Stimulated activated CD8-positive, alpha-beta memory T cell treated with anti-CD3 and anti-CD28 coated beads, Interleukin-15, amount 100 ng/mL, for 48 hours (primary cell): Measurements from ENCODE around the gene HDLBP.
A peak's percentile ranks its signal among the peaks of the same experiment; 100 is the strongest.
"Not testable (repeated sequence)": the region's sequence is repeated elsewhere in the genome, so short reads cannot be mapped to it uniquely, and the experiment has no call there.

Experiments
- DNase-seq, 2 donors: peaks; one replicate each; pipeline ENCODE4 v3.0.0-alpha.2; 2020; ENCODE audit warnings: low read depth in 2 of 2

HDLBP gene

DNA sequence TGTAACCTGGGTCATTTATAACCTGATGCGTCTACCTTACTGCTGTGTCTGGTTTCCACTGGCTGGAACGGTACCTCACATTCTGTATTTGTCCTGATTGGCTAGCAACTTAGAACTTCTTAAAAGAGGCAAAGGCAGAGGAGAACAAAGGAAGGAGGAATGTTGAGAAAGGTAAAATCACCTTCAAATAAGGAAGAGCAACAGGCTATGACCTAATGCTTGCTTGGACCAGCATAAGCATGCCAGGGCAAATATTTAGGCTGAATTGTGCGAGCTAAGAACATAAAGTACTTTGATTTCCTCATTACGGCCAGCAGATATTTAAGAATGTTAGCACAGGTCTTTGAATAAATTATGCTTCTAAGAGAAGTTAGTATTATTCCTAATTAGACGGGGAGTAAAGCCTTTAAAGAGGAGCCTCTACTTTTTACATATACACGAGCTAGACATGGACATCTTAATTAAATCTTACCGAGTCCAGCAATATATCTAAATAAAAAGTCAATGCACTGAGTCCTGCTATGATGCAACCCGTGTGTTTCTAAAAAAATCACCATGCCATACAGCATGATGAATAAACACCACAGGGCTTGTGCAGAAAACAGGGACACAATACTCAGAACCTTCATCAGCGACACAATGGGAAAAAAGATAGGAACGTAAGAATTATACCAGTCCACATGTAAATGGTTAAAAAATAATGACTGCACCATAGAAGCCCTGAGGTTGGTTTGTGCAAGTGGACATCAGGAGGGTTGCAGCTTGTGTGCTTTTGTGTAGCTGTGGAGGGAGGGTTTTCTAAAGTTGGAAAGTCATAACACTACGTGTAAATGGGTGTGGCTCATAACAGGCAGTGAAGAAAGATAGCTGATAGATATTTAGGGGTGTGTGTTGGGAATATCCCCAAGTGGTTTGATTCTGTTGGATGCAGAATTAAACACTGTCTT is 14.5 kb upstream of the HDLBP start:
- DNase-seq: no peak

DNA sequence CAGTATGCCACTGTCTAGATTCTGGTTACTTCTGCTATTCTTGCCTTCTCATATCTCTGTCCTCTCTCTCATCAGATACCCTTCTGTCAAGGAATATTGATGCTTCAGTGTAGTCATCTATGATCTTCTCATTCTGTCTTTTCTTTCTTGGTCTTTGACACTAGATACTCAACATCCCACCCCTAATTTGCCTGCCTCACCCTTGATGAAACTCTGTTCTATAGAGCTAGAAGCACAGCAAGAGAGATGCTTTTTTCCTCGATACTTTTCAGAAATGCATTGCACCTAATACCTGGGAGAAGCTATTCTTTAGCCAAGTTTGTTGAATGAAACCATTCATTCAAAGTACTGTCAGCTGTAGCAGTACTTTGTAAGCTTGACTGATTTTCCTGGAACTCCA is 9.8 kb upstream of the HDLBP start:
- DNase-seq: no peak

- DNase-seq: no peak
Observed at GRCh38 chr2:241324775-241325174, 9.3 kb upstream of the HDLBP start.

DNA sequence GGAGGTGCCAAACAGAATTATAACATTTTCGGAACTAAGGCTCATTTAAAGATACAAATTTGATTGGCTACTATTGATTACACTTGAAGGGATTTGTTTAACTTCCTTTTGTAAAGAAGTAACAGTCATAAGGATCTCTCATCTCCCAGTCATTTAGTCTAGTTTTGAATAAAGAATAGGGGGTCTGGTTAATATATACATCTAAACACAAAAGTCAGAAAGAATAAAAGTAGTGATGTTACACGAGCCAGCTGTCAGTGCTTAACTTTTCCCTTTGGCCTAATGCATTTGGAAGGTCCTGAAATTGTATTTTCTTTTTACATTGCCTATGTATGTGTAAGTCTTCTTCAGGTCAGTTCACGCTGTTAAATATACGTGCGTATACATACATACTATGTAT is 8.3 kb upstream of the HDLBP start:
- no peak for DNase-seq

DNA sequence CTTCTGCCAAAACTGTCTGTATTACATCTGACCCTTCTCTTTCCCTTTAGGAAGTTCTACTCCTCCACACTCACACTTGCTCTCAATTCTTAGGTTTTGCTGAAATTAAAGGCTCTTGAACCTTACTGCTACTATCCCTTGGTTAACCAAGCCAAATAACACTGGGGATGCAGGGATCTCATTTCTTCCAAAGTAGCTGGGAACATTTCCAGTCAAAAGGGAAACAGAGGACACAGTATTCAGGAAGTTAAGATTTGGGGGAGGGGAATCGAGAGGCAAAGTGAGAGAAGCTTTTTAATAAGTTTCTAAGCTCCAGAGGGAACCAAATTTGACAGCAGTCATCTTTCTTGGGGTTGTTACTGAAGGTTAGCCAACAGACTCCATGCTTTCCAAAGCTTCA is 6.4 kb upstream of the HDLBP start:
- no peak for DNase-seq

DNA sequence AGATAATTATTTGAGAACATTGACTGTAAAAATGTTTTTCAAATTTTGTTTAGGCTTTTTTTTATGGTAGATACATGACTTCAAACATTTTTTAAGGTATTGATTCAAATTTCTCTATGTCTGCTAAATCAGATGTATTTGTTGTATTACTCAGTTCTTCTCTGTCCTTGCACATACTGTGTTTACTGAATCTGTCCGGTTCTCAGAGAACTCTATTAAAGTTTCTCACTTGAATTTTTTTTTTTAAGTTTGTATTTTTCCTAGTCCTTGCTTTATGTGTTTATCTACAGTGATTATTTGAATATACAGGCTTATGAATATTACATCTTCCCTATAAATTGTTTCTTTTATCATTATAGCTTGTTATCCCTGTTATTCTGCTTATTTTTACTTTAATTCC is 5.6 kb upstream of the HDLBP start:
- no peak for DNase-seq

DNA sequence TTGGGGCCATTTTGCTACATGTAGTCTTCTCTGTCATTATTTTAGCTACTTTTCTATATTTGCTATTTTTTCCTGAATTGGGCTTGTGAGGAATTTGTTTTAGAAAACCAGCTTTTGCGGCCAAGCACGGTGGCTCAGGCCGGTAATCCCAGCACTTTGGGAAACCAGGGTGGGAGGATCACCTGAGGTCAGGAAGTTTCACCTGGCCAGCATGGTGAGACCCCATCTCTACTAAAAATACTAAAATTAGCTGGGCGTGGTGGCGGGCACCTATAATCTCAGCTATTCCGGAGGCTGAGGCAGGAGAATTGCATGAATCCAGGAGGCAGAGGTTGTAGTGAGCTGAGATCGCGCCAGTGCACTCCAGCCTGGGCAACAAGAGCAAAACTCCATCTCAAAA is 4.9 kb upstream of the HDLBP start:
- DNase-seq: no peak

DNA sequence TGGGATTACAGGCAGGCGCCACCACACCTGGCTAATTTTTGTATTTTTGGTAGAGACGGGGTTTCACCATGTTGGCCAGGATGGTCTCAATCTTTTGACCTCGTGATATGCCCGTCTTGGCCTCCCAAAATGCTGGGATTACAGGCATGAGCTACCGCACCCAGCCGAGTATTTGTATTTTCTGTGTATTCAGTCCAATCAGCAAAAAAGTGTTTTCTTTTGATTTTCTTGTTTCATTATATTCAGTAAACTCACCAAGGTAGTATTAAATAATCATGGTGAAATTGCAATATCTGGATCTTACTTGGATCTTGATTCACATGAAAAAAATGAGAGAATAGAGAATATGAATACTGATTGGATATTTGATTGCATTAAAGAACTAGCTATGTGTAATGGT is 3.4 kb upstream of the HDLBP start:
- not testable (repeated sequence) for DNase-seq

DNA sequence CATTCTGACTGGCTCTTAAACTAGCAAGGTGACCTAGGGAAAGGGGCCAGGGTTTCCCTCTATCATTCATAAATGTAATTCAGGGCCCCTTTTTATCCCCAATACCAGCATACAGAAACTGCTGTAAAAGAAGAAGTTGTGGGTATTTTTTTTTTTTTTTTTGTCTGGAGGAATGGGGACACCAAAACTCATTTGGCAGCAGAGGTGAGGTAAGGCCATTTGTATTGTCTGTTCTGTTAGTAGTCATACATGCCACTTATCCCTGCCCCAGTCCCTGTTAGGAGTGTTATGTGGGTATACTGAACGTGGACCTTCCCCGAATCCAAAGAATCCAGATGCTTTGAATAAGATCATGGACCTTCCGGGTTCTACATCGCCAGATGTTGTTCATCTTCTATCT is 1.9 kb upstream of the HDLBP start:
- no peak for DNase-seq

- no peak for DNase-seq
Observed at GRCh38 chr2:241316825-241317224, 1.4 kb upstream of the HDLBP start.

DNA sequence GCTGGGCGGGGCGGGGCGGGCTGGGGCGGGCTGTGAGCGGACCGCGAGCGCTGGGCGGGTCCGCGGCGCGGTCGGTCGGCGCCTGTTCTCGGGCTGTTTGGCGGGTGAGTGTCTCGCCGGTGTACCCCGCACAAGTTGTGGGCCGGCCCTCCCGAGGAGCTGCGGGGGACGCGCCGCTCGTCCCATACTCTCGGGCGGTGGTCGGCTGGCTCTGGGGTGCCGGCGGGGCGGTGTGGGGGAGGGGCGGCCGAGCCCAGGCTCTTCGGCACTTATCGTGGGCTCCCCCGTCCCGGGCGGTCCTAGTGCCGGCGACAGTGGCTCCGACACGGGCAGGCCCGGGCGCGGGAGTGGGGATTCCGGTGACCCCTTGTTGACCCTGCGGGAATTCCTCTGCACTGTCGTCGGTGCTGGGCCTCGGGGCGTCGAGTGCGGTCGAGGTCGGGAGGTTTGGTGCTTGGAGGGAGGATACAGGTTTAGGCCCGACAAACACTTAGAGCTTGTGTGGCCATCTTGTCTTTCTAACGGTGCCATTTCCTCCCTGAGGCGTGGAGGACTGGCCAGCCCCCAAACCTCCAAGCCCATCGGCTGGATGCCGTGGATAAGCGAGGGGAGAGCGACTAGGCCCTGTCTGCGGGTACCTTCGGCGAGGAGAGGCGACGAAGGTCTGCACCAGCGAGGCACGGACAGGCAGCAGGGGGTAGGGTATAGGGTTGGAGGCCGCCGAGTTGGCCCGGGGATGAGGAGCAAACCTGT is 583 bp upstream of the HDLBP start, which contains the start of gene SEPTIN2:
Gene SEPTIN2 (plus strand): TSS at position 47 of the 753 bp plus-strand sequence. CDS start 8,308 bp downstream, outside the sequence.
- peak in 1 of 2 donors; percentile 63 for DNase-seq

GRCh38 chr2:241314226-241315092 is 1.0 kb downstream of the HDLBP start:
- no peak for DNase-seq

GRCh38 chr2:241313543-241314095 is 1.9 kb downstream of the HDLBP start:
- no peak for DNase-seq

GRCh38 chr2:241312082-241312481 is 3.4 kb downstream of the HDLBP start:
- no peak for DNase-seq

GRCh38 chr2:241310917-241311566 is 4.4 kb downstream of the HDLBP start:
- DNase-seq: no peak

- DNase-seq: peak; percentile 54 to 61
Observed at GRCh38 chr2:241309684-241310117, 5.8 kb downstream of the HDLBP start.

GRCh38 chr2:241308832-241309500 is 6.5 kb downstream of the HDLBP start:
- DNase-seq: no peak

GRCh38 chr2:241308267-241308666 is 7.2 kb downstream of the HDLBP start:
- DNase-seq: no peak

DNA sequence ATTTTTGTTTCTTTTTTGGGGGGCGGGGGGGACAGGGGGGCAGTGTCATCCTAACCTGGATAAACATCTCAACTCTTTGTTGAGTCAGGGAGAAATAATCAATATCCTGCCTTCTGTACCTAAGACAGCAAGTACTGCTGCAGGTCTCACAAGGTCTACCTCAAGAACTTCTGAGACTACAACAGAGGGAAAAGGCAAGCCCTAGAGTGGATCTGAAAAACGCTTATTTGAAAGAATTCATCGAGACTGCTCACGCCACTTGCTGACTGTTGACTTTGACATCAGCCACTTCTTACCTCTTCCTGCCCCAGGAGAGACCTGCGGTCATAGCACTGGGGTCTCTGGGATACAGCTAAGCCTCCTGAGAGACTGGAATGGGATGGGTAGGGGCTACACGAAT is 8.4 kb downstream of the HDLBP start:
- no peak for DNase-seq

GRCh38 chr2:241304039-241304670 is 11.3 kb downstream of the HDLBP start:
- no peak for DNase-seq
